HepG2 (cell line): ENCODE results near the gene SEMA5B. TPM values are rescaled to one million over a fixed set of nuclear protein-coding genes. Genes with fewer than 3 reads are reported as not detected.

ENCODE experiments used
- ELF3 ChIP-seq: IDR thresholded peaks from 2 replicates; pipeline ENCODE4 v1.6.1; 2016; ENCODE audit warnings: missing genetic modification reagents, missing compliant biosample characterization
- LCORL ChIP-seq, 2 experiments: fragments of 450-650 bp in 1 of 2; sonication (generic) in 1 of 2; formaldehyde crosslinking in 1 of 2; IDR thresholded peaks; 2 replicates each; pipeline versions ENCODE4 v1.5.0 to v1.6.1; 2017 to 2020; ENCODE audit warnings: antibody characterized with exemption in 1 of 2, missing genetic modification reagents in 1 of 2
- MAZ ChIP-seq, 2 experiments: sonication (generic) in 1 of 2; formaldehyde crosslinking in 1 of 2; IDR thresholded peaks; 2 replicates each; pipeline versions ENCODE4 v1.5.0 to v1.6.1; 2012 to 2020; ENCODE audit warnings: low read depth in 2 of 2, mild to moderate bottlenecking in 2 of 2, borderline replicate concordance in 1 of 2, improper control_type of control experiment in 1 of 2, low read length in 1 of 2, missing genetic modification reagents in 1 of 2, moderate library complexity in 1 of 2
- NFIB ChIP-seq: sonication (generic); formaldehyde crosslinking; IDR thresholded peaks from 2 replicates; pipeline ENCODE4 v1.9.0; 2021; ENCODE audit warnings: missing genetic modification reagents, mild to moderate bottlenecking, borderline replicate concordance
- NFKBIZ ChIP-seq: IDR thresholded peaks from 2 replicates; pipeline ENCODE4 v1.6.1; 2018; ENCODE audit warnings: missing genetic modification reagents, missing compliant biosample characterization
- RXRB ChIP-seq: IDR thresholded peaks from 2 replicates; pipeline ENCODE4 v1.6.1; 2016; ENCODE audit warnings: borderline replicate concordance, missing genetic modification reagents, missing compliant biosample characterization
- SP5 ChIP-seq: IDR thresholded peaks from 2 replicates; pipeline ENCODE4 v1.6.1; 2016; ENCODE audit warnings: low read depth, borderline replicate concordance
- TBX2 ChIP-seq: sonication (generic); formaldehyde crosslinking; IDR thresholded peaks from 2 replicates; pipeline ENCODE4 v1.5.0; 2020; ENCODE audit warnings: missing genetic modification reagents, mild to moderate bottlenecking, borderline replicate concordance
- ZNF224 ChIP-seq: sonication (generic); formaldehyde crosslinking; IDR thresholded peaks from 2 replicates; pipeline ENCODE4 v1.5.0; 2020; ENCODE audit warnings: mild to moderate bottlenecking, missing genetic modification reagents
- ZNF264 ChIP-seq: sonication (generic); formaldehyde crosslinking; IDR thresholded peaks from 2 replicates; pipeline ENCODE4 v1.4.0; 2020; ENCODE audit warnings: missing genetic modification reagents
- ZNF577 ChIP-seq: sonication (generic); formaldehyde crosslinking; IDR thresholded peaks from 2 replicates; pipeline ENCODE4 v1.4.0; 2020; ENCODE audit warnings: mild to moderate bottlenecking, low read depth, missing genetic modification reagents, borderline replicate concordance
- polyA plus RNA-seq, 8 experiments: library from polyadenylated mRNA; depleted of rRNA in 3 of 8; stranded (reverse) in 7 of 8; unstranded in 1 of 8; fragments of >200 nt; fragmentation: Illumina TruSeq in 4 of 8; extraction: Trizol in 4 of 8; gene quantifications; 2 replicates each; pipeline versions ENCODE4 v1.2.1 to v1.2.3, GENCODE V29; 2011 to 2016; ENCODE audit warnings: low read depth in 4 of 8, missing spikeins in 1 of 8, mixed read lengths in 1 of 8; ENCODE audit not compliant: insufficient read depth in 1 of 8
- total RNA-seq, 5 experiments: library from RNA; depleted of rRNA; stranded (reverse); fragments of >200 nt; fragmentation: Illumina TruSeq; extraction: Trizol; gene quantifications; 2 replicates each; pipeline ENCODE4 v1.2.3, GENCODE V29; 2016; ENCODE audit warnings: low read depth in 1 of 5
- TF ChIP-seq, protein P1 (sequence below): sonication (generic); formaldehyde crosslinking; IDR thresholded peaks from 2 replicates; pipeline ENCODE4 v1.5.1; 2020; ENCODE audit warnings: mild to moderate bottlenecking, missing genetic modification reagents, moderate library complexity
- TF ChIP-seq, protein P2 (sequence below): IDR thresholded peaks from 2 replicates; pipeline ENCODE4 v1.4.0; 2020; ENCODE audit warnings: mild to moderate bottlenecking, missing genetic modification reagents
- TF ChIP-seq, protein P3 (sequence below): sonication (generic); formaldehyde crosslinking; IDR thresholded peaks from 2 replicates; pipeline ENCODE4 v1.4.0; 2020; ENCODE audit warnings: mild to moderate bottlenecking, missing genetic modification reagents
- TF ChIP-seq, protein P4 (sequence below): sonication (generic); formaldehyde crosslinking; IDR thresholded peaks from 2 replicates; pipeline ENCODE4 v1.8.0; 2022; ENCODE audit warnings: missing genetic modification reagents, low read depth, mild to moderate bottlenecking, borderline replicate concordance
- TF ChIP-seq, protein P5 (sequence below): sonication (generic); formaldehyde crosslinking; IDR thresholded peaks from 2 replicates; pipeline ENCODE4 v1.4.0; 2020; ENCODE audit warnings: missing genetic modification reagents
- TF ChIP-seq, protein P6 (sequence below): sonication (generic); formaldehyde crosslinking; IDR thresholded peaks from 2 replicates; pipeline ENCODE4 v1.4.0; 2020; ENCODE audit warnings: low read depth, missing genetic modification reagents

SEMA5B gene
- total and polyA plus RNA-seq, 2 of the 13 experiments (the other 11 are each of a cell fraction or from before 2014, with no cell fraction given) = not detected

DNA sequence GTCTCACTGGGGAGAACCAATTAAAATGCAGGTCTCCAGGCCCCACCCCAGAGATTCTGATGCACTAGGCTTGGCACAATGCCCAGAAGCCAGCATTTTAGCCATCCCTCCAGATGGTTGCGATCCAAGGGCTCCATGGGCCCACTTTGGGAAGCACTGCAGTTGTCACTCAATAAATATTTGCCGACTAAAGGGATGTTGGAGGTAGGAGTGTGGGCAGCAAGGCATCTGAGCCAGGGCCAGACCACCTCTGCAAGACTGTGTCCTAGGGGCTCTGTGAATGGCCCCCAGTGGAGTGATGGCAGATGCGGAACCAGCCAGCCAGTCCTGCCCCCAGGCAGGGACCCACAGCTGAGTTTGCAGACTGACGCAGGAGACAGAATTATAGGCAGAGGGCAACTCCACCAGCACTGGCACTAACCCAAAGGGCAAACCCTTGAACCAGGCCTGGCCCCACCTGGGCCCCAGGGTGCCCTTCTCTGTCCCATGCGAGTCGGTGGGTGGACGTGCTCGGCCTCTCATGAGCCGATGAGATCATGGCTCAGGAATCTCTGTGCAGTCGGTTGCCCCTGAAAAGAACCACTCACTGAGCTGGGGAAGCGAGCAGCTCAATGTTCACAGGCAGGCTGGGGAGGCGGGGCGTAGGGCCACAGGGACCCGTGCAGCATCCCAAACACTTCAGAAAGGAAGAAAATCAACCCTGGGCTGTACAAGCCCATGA is 49.7 kb downstream of the SEMA5B start (continued):
- TF ChIP-seq, protein P1, sequence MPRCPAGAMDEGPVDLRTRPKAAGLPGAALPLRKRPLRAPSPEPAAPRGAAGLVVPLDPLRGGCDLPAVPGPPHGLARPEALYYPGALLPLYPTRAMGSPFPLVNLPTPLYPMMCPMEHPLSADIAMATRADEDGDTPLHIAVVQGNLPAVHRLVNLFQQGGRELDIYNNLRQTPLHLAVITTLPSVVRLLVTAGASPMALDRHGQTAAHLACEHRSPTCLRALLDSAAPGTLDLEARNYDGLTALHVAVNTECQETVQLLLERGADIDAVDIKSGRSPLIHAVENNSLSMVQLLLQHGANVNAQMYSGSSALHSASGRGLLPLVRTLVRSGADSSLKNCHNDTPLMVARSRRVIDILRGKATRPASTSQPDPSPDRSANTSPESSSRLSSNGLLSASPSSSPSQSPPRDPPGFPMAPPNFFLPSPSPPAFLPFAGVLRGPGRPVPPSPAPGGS (CRISPR knock-in tag) = 0 out of 2 replicates have a peak, but pooled peaks have one; percentile 39
- TF ChIP-seq, protein P2, sequence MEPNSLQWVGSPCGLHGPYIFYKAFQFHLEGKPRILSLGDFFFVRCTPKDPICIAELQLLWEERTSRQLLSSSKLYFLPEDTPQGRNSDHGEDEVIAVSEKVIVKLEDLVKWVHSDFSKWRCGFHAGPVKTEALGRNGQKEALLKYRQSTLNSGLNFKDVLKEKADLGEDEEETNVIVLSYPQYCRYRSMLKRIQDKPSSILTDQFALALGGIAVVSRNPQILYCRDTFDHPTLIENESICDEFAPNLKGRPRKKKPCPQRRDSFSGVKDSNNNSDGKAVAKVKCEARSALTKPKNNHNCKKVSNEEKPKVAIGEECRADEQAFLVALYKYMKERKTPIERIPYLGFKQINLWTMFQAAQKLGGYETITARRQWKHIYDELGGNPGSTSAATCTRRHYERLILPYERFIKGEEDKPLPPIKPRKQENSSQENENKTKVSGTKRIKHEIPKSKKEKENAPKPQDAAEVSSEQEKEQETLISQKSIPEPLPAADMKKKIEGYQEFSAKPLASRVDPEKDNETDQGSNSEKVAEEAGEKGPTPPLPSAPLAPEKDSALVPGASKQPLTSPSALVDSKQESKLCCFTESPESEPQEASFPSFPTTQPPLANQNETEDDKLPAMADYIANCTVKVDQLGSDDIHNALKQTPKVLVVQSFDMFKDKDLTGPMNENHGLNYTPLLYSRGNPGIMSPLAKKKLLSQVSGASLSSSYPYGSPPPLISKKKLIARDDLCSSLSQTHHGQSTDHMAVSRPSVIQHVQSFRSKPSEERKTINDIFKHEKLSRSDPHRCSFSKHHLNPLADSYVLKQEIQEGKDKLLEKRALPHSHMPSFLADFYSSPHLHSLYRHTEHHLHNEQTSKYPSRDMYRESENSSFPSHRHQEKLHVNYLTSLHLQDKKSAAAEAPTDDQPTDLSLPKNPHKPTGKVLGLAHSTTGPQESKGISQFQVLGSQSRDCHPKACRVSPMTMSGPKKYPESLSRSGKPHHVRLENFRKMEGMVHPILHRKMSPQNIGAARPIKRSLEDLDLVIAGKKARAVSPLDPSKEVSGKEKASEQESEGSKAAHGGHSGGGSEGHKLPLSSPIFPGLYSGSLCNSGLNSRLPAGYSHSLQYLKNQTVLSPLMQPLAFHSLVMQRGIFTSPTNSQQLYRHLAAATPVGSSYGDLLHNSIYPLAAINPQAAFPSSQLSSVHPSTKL (CRISPR knock-in tag) = peak; percentile 26; the same call in 1 of the 2 replicates
- TF ChIP-seq, protein P3, sequence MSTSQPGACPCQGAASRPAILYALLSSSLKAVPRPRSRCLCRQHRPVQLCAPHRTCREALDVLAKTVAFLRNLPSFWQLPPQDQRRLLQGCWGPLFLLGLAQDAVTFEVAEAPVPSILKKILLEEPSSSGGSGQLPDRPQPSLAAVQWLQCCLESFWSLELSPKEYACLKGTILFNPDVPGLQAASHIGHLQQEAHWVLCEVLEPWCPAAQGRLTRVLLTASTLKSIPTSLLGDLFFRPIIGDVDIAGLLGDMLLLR (CRISPR knock-in tag) = no peak
- TF ChIP-seq, protein P4, sequence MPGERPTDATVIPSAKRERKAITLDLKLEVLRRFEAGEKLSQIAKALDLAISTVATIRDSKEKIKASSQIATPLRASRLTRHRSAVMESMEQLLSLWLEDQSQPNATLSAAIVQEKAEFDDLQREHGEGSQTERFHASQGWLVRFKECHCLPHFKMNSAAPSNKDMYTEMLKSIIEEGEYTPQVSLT (CRISPR knock-in tag) = no peak
- TF ChIP-seq NFIB (CRISPR knock-in tag) = no peak
- peak; percentile 18; the same call in 1 of the 2 replicates for TF ChIP-seq TBX2 (CRISPR knock-in tag)
- TF ChIP-seq MAZ (IDR thresholded peaks at IDR 0.05; ENCODE audit: borderline replicate concordance, low read depth, low read length) = no peak
- TF ChIP-seq MAZ (CRISPR knock-in tag; IDR thresholded peaks at IDR 0.05; ENCODE audit: low read depth) = no peak
- no peak for TF ChIP-seq ZNF224 (CRISPR knock-in tag)
- no peak for TF ChIP-seq LCORL (IDR thresholded peaks at IDR 0.05)
- peak; percentile 81 for TF ChIP-seq LCORL (CRISPR knock-in tag; IDR thresholded peaks at IDR 0.05)
- TF ChIP-seq, protein P5, sequence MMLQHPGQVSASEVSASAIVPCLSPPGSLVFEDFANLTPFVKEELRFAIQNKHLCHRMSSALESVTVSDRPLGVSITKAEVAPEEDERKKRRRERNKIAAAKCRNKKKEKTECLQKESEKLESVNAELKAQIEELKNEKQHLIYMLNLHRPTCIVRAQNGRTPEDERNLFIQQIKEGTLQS (CRISPR knock-in tag) = peak; percentile 92
- peak; percentile 32; the same call in 1 of the 2 replicates for TF ChIP-seq RXRB (CRISPR knock-in tag)
- no peak for TF ChIP-seq NFKBIZ (CRISPR knock-in tag)
- TF ChIP-seq ELF3 (CRISPR knock-in tag) = 0 out of 2 replicates have a peak, but pooled peaks have one; percentile 34
- peak; percentile 37; the same call in 1 of the 2 replicates for TF ChIP-seq SP5 (CRISPR knock-in tag)
- TF ChIP-seq, protein P6, sequence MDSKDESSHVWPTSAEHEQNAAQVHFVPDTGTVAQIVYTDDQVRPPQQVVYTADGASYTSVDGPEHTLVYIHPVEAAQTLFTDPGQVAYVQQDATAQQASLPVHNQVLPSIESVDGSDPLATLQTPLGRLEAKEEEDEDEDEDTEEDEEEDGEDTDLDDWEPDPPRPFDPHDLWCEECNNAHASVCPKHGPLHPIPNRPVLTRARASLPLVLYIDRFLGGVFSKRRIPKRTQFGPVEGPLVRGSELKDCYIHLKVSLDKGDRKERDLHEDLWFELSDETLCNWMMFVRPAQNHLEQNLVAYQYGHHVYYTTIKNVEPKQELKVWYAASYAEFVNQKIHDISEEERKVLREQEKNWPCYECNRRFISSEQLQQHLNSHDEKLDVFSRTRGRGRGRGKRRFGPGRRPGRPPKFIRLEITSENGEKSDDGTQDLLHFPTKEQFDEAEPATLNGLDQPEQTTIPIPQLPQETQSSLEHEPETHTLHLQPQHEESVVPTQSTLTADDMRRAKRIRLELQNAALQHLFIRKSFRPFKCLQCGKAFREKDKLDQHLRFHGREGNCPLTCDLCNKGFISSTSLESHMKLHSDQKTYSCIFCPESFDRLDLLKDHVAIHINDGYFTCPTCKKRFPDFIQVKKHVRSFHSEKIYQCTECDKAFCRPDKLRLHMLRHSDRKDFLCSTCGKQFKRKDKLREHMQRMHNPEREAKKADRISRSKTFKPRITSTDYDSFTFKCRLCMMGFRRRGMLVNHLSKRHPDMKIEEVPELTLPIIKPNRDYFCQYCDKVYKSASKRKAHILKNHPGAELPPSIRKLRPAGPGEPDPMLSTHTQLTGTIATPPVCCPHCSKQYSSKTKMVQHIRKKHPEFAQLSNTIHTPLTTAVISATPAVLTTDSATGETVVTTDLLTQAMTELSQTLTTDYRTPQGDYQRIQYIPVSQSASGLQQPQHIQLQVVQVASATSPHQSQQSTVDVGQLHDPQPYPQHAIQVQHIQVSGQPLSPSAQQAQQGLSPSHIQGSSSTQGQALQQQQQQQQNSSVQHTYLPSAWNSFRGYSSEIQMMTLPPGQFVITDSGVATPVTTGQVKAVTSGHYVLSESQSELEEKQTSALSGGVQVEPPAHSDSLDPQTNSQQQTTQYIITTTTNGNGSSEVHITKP = 0 out of 2 replicates have a peak, but pooled peaks have one; percentile 39
- TF ChIP-seq ZNF264 (CRISPR knock-in tag) = no peak
- no peak for TF ChIP-seq ZNF577 (CRISPR knock-in tag)
